Activated naive CD4-positive, alpha-beta T cell treated with anti-CD3 and anti-CD28 coated beads, Interleukin-2, amount 50 U/mL, for 72 hours (primary cell): ENCODE results near the gene LRRC3. TPM values are rescaled to one million over a fixed set of nuclear protein-coding genes. Genes with fewer than 3 reads are reported as not detected.

Source experiments
- ATAC-seq, 2 donors: fragments of 150-1000 bp; cut with Tn5 transposase; 2 replicates each; pipeline ENCODE4 v1.10.0; 2021; ENCODE audit warnings: mild to moderate bottlenecking in 2 of 2, moderate library complexity in 2 of 2
- DNase-seq, 2 donors: peaks; one replicate each; pipeline ENCODE4 v3.0.0; 2021 to 2022; ENCODE audit warnings: low spot score in 2 of 2
- H3K27ac Mint-ChIP-seq, 2 donors: one replicate each; pipeline ENCODE4 v1.8.0; 2022; ENCODE audit warnings: mild to moderate bottlenecking in 2 of 2, mixed read lengths in 2 of 2
- H3K36me3 Mint-ChIP-seq, 2 donors: one replicate each; pipeline ENCODE4 v1.8.0; 2022; ENCODE audit warnings: mixed read lengths in 2 of 2
- H3K9me3 Mint-ChIP-seq, 2 donors: one replicate each; pipeline ENCODE4 v1.8.0; 2022; ENCODE audit warnings: mixed read lengths in 2 of 2
- total RNA-seq, 2 donors: library from RNA; stranded (reverse); gene quantifications; one replicate each; pipeline ENCODE4 v1.2.3, GENCODE V29; 2022

LRRC3 gene
- total RNA-seq, 2 donors from 2014 or later, result 4.8 to 5.6 TPM

DNA sequence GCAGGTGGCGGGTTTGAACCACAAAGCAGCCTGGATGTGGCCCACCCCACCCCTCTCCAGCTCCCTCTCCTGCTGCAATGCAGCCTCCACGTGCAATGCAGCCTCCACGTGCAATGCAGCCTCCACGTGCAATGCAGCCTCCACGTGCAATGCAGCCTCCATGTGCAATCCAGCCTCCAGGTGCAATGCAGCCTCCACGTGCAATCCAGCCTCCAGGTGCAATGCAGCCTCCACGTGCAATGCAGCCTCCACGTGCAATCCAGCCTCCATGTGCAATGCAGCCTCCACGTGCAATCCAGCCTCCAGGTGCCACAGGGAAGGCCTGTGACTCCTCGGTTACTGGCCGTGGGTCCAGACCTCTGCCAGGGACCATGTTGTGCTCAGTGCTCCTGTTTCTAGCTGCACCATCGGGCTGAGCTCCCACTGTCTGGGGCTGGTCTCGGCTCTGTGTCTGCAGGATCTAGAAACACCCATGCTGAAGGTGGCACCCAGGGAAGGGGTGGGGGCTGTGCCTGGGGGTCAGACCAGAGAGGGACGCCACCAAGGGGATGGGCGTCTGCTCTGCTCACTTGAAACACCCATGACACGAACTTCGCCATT, 11.9 kb upstream of the LRRC3 start:
- no peak overlapping the region for H3K27ac Mint-ChIP-seq
- no peak for DNase-seq
- H3K9me3 Mint-ChIP-seq, result no peaks in the 10 kb centered on the region
- no peaks in the 10 kb centered on the region for H3K36me3 Mint-ChIP-seq
- ATAC-seq, result no peak

DNA sequence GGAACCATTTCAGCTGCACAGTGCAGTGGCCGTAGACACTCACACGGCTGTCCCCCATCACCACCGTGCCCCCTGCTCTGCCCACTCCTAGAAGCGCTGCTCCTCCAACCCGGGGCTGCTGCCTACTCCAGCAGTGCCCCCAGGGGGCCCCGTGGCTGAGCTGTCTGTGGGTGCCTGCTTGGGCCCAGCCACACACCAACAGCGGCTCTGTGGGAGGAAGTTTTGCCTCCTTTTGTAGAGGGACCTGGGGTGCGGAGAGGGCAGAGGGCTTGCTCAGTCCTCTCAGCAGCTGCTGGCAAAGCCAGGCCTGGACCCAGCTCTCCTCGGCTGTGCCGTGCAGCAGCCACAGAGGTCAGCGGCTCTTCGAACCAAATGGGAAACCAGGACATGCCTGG, 11.4 kb upstream of the LRRC3 start:
- DNase-seq (no peak), ATAC-seq (no peak)
- Mint-ChIP-seq H3K36me3 (no peaks in the 10 kb centered on the region), H3K9me3 (no peaks in the 10 kb centered on the region), H3K27ac (no peak overlapping the region)

DNA sequence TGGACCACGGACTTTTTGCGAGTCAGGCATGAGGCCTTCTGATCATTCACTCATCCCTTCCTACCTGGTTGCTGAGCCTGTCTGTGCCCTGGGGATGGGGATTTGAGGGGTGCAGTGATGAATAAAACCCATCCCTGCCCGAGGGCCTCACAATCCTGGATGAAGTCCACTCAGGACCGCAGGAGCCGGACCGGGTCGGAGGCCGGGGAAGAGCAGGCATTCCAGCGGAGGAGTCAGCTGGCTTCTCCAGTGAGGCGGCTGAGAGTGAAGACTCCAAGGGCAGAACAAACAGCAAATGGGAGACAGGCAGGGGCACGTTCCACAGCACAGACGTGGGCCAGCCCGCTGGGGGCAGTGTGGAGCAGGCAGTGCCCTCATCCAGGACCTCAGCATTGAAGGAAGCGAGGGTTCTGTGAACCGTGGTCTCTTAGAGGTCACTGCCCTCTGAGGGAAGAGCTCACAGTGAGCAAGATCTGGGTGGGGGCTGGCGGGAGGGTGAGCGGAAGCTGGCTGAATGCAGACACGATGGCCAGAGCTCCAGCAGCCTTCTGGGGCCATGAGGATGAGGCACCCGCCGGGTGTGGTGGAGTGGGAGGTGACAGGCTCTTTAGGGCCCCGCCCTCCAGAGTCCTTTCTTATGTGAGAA, 10.9 kb upstream of the LRRC3 start:
- no peaks in the 10 kb centered on the region for H3K9me3 Mint-ChIP-seq
- peak in 1 of 2 donors; percentile 56 for ATAC-seq
- H3K36me3 Mint-ChIP-seq, result no peaks in the 10 kb centered on the region
- peak overlapping the region in 1 of 2 donors; percentile 51 for H3K27ac Mint-ChIP-seq
- DNase-seq, result no peak

DNA sequence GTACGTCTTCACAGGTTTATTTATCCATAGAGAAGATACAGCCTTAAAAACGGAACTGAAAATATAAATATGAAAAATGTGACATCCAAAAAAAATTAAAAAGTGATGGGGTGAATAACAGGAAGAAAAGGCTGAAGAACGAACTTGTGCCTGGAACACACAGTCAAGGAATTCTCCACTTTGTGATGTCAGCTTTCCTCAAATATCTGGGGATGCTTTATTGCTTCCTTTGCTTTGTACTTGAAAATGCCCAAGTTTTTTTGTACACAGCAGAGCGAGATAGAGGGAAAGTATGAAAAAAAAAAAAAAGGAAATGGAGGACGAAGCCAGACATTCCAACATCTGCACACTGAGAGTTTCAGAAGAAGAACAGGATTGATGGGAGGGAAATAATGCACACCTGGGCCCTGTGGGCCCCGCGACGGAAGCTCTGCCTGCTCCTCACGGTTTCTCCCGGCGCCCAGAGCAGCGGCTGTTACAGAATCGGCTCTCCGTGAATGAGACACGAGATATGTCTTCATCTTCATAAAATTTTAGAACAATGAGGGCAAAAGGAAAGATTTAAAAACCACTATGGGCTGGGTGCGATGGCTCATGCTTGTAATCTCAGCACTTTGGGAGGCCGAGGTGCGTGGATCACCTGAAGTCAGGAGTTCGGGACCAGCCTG, 10.0 kb upstream of the LRRC3 start:
- no peak for ATAC-seq
- no peaks in the 10 kb centered on the region for H3K36me3 Mint-ChIP-seq
- no peaks in the 10 kb centered on the region for H3K9me3 Mint-ChIP-seq
- no peak for DNase-seq
- H3K27ac Mint-ChIP-seq, result peak overlapping the region; percentile 51 to 65

DNA sequence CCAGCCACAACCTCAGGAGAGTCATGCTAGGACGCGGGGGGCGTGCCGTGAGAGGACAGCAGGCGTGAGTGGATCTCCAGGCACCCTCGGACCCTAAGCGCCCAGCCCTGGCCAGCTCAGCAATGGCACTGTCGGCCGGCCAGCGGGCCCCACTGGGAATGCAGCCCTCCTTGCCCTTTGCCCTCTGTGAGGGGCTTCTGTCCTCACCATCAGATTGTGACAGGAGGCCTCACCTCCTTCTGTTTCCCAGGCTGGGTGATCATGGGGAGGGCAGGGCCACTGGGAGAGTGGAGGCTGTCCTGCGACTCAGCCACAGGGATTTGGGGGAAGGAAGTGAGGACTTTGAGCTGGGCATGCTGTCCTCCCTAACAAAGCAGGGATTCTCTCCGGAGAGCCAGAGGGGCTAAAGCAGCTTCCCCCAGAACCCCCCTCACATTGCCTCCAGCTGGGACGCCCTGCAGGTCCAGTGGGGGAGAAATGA, 6.6 kb upstream of the LRRC3 start:
- no peak overlapping the region for H3K27ac Mint-ChIP-seq
- no peaks in the 10 kb centered on the region for H3K9me3 Mint-ChIP-seq
- ATAC-seq (no peak), DNase-seq (peak in 1 of 2 donors; percentile 47)
- H3K36me3 Mint-ChIP-seq, result no peaks in the 10 kb centered on the region

DNA sequence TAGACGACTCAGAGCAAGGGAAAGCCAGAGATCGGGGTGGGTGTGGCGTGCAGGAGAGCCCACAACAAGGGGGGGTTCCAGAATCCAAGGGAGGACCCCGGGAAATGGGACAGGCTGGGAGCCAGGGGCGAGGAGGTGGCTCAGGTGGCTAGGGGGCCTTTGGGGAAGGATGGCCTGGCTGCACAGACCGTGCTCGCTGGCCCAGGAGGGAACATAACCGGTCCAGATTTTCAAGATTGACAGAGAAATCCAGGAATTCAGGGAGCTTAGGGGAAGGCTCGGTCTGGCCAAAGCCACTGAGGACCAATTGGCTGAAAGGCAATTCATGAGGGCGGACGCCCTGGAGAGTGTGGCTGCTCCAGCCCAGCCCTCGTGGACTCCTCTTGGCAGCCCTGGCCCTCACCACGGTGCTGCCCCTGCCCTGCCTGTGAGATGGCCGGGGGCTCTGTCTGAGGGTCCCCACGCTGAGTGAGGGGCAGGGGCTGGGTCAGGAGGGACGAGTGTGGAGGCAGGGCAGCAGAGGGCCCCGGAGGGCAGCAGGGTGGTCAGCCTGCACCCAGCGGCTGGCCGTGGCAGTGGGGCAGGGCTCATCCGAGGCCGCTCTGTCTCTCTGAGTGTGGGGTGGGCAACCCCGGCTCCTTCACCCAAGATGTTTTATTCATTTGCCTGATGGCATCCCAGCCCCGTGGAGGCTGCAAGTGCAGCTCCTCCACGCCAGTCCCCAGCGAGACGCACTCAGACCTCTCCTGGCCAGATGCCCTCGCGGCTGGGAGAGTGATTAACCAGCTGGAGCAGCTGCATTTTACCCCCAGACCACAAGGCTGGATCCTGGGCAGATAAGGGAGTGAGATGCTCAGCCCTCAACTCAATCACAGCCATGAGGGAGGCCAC, 5.6 kb upstream of the LRRC3 start:
- H3K36me3 Mint-ChIP-seq, result no peaks in the 10 kb centered on the region
- ATAC-seq (no peak), DNase-seq (peak in 1 of 2 donors; percentile 39)
- peaks cover 7 to 8% of the 10 kb centered on the region in 2 donors for H3K9me3 Mint-ChIP-seq
- no peak overlapping the region for H3K27ac Mint-ChIP-seq

- ATAC-seq (no peak), DNase-seq (peak in 1 of 2 donors; percentile 39)
- H3K36me3 Mint-ChIP-seq, result no peaks in the 10 kb centered on the region
- H3K9me3 Mint-ChIP-seq, result peaks cover 7 to 8% of the 10 kb centered on the region in 2 donors
- H3K27ac Mint-ChIP-seq, result no peak overlapping the region
Observed at GRCh38 chr21:44450402-44450801, 4.9 kb upstream of the LRRC3 start.

DNA sequence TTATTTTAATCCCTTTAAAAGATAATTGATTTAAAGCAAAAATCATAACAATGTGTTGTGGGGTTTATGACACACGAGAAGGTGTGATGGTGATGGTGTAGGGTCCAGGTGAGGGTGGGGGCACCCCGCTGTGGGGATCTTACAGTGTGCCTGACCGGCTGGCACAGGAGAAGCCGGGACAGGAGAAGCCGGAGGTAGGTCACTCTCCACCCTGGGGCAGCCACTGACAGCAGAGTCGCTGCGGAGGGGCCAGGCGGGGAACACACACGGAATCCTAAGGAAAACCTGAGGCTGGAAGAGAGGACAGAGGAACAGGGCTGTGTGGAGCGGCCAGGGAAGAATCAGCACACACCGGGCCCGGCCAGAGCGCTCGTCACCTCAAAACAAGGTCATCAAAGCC, 4.3 kb upstream of the LRRC3 start:
- Mint-ChIP-seq H3K27ac (no peak overlapping the region), H3K36me3 (no peaks in the 10 kb centered on the region), H3K9me3 (peaks cover 7 to 8% of the 10 kb centered on the region in 2 donors)
- DNase-seq (peak in 1 of 2 donors; percentile 30), ATAC-seq (no peak)

GRCh38 chr21:44453120-44453519, 2.2 kb upstream of the LRRC3 start:
- no peaks in the 10 kb centered on the region for H3K36me3 Mint-ChIP-seq
- H3K9me3 Mint-ChIP-seq, result peaks cover 7 to 8% of the 10 kb centered on the region in 2 donors
- no peak for ATAC-seq
- no peak for DNase-seq
- H3K27ac Mint-ChIP-seq, result no peak overlapping the region

GRCh38 chr21:44454058-44454457, 1.3 kb upstream of the LRRC3 start:
- no peak overlapping the region for H3K27ac Mint-ChIP-seq
- DNase-seq (no peak), ATAC-seq (no peak)
- no peaks in the 10 kb centered on the region for H3K36me3 Mint-ChIP-seq
- peaks cover 7 to 8% of the 10 kb centered on the region in 2 donors for H3K9me3 Mint-ChIP-seq

DNA sequence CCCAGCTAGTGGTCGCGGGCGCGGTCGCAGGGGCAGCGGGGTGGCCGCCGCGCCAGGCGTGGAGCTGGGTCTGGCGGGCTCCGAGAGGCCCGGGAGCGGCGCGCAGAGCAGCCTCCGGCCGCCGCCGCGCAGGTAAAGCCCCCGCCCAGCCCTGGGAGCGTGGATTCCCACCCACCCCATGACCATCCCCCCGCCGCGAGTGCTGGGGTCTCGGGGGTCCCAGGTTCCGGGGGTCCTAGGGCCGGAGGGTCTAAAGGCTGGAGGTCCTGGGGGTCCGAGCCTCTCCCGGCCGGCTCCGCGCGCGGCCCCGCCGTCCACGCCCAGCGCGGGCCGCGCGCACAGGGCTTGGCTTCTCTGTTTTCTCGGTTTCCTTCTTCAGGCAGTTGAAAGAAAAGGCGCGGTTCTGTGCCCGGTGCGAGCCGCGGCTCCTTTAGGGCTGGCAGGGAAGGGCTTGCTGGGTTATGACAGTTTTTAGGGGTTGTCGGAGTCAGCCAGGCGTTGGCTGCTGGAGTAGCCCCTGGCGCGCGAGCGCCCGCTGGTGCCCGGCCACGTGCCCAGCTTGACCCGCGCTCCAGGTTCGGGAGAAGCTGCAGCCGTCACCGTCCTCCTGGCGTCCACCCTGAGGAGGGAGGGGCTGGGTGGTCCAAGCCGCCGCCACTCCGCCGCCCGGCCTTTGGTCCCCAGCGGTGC, 359 bp downstream of the LRRC3 start:
- ATAC-seq, result peak; percentile 62 to 66
- H3K36me3 Mint-ChIP-seq, result no peaks in the 10 kb centered on the region
- peak in 1 of 2 donors; percentile 37 for DNase-seq
- peak overlapping the region in 1 of 2 donors; percentile 44 for H3K27ac Mint-ChIP-seq
- peaks cover 7 to 8% of the 10 kb centered on the region in 2 donors for H3K9me3 Mint-ChIP-seq

DNA sequence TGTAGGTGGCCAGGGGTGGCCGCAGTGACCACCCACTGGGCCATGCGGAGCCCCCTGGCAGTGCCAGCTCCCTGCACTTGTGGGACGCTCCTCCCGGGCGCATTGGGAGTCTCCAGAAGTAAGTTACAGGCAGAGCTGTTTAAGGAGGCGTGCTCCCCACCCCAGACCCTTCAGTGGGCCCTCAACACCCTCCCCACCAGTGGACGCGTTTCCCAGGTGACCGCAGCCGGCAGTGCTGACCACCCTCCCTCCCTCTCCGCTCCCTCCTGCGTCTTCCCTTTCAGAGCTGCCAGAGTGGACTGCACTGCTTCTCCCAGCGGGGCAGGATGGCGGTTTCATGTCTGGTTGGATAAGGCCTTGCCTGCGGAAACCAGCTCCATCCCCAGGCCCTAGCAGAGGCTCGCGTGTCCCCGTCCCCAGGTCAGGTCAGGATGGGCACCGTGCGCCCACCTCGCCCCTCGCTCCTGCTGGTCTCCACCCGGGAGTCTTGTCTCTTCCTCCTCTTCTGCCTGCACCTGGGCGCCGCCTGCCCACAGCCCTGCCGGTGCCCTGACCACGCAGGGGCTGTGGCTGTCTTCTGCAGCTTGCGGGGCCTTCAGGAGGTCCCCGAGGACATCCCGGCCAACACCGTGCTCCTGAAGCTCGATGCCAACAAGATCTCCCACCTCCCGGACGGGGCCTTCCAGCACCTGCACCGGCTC, 1.1 kb downstream of the LRRC3 start:
- DNase-seq, result no peak
- Mint-ChIP-seq H3K9me3 (peaks cover 7 to 8% of the 10 kb centered on the region in 2 donors), H3K36me3 (no peaks in the 10 kb centered on the region), H3K27ac (no peak overlapping the region)
- no peak for ATAC-seq

DNA sequence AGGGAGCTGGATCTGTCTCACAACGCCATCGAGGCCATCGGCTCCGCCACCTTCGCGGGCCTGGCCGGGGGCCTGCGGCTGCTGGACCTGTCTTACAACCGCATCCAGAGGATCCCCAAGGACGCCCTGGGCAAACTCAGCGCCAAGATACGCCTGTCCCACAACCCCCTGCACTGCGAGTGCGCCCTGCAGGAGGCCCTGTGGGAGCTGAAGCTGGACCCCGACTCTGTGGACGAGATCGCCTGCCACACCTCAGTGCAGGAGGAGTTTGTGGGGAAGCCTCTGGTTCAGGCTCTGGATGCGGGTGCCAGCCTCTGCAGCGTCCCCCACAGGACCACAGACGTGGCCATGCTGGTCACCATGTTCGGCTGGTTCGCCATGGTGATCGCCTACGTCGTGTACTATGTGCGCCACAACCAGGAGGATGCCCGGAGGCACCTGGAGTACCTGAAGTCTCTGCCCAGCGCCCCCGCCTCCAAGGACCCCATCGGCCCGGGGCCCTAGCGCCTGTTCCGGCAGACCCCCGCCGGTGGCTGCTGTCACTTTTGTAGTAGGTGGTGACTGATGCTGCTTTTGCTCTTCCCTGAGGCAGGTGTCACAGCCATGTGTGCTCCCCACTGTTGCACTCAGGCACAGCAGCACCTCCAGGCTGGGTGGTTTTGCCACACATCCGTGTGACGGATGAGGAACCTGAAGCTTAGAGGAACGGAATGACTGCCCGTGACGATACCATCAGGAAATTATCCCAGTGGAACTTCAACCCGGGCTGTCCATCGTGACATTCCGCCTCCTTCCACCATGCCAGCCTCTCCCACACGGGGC, 1.8 kb downstream of the LRRC3 start:
- H3K36me3 Mint-ChIP-seq, result no peaks in the 10 kb centered on the region
- DNase-seq, result no peak
- H3K27ac Mint-ChIP-seq, result no peak overlapping the region
- ATAC-seq, result no peak
- peaks cover 7 to 8% of the 10 kb centered on the region in 2 donors for H3K9me3 Mint-ChIP-seq

DNA sequence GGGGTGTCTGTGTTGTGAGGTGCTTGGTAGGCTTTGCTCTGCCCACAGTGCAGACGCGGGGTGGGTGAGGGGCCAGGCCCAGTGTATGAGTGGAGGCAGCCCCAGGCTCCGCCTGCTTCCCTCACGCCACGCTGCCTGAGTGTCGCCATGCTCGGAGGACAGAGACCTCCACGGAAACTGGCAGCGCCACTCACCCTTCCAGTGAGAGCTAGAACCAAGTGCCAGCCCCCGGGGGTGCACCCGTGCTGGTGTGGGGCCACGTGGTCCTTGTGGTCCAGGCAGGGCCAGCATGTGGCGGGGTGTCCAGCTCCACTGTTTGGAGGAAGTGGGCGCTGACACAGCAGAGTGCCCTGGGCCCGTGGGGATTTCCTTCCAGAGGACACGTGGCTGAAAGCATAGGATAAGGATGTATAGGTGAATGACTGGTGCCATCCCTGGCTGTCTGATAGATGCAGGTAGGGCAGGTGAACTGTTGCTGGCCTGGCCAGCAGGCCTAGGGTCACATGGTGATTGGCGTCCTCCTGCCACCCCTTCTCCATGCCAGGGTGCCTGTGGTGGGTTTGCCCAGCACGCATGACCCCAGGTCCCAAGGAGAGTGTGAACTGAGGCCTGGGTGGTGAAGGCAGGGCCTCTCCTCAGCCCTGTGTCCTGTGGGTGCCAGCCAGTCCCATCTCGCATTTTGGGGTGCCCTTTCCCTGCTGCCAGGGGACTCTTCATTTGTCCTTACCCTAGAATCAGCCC, 3.8 kb downstream of the LRRC3 start:
- H3K27ac Mint-ChIP-seq, result peak overlapping the region in 1 of 2 donors; percentile 42
- H3K9me3 Mint-ChIP-seq, result peaks cover 4% of the 10 kb centered on the region in 2 donors
- ATAC-seq, result no peak
- no peak for DNase-seq
- no peaks in the 10 kb centered on the region for H3K36me3 Mint-ChIP-seq
